Putamen (tissue), 1 donor: ENCODE results near the gene CYB5B.
A peak's percentile ranks its signal among the peaks of the same experiment; 100 is the strongest.

Experiments
- DNase-seq: peaks from one replicate; pipeline ENCODE4 v3.0.0-alpha.2; 2016; ENCODE audit warnings: low spot score

Gene CYB5B, protein sequence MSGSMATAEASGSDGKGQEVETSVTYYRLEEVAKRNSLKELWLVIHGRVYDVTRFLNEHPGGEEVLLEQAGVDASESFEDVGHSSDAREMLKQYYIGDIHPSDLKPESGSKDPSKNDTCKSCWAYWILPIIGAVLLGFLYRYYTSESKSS

GRCh38 chr16:69424053-69424934 lies at the start of gene CYB5B:
CYB5B (plus strand) TSS chr16:69424619; CDS start chr16:69424684, 65 bp downstream.
- peak; percentile 97 for DNase-seq

DNA sequence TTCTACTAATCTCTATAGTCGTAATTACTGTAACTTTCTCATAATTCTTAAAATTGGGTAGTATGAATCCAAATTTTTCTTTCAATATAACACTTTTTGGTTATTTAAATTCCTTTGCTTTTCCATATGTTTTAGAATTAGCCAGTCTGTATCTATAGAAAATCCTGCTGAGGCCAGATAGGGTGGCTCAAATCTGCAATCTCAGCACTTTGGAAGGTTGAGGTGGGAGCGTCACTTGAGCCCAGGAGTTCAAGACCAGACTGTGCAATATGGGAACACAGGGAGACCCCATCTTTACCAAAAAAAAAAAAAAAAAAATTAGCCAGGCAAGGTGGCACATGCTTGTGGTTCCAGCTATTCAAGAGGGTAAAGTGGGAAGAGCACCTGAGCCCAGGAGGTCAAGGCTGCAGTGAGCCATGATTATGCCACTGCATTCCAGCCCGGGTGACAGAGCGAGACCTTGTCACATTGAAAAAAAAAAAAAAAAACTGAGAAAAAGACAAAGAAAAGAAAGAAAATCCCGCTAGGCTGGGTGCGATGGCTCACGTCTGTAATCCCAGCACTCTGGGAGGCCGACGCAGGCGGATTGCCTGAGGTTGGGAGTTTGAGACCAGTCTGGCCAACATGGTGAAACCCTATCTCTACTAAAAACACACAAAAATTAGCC lies 47.9 kb upstream of the CYB5B start:
- DNase-seq, result no peak

DNA sequence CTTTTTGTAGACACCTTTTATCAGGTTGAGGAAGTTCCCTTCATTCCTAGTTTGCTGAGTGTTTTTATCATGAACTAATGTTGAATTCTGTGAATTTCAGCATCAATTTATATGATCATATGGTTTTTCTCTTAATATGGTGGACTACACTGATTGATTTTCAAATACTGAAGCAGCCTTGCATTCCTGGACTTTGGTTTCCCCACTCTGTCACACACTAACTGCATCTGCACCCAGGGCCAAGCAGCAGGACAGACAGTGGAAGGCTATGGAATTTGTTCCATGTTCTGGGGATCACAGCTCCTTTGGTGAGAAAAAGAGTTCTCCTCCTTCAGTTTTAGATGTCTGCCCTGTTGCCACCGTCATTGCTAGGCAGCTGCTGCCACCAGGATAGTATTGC lies 46.4 kb upstream of the CYB5B start:
- DNase-seq, result no peak

DNA sequence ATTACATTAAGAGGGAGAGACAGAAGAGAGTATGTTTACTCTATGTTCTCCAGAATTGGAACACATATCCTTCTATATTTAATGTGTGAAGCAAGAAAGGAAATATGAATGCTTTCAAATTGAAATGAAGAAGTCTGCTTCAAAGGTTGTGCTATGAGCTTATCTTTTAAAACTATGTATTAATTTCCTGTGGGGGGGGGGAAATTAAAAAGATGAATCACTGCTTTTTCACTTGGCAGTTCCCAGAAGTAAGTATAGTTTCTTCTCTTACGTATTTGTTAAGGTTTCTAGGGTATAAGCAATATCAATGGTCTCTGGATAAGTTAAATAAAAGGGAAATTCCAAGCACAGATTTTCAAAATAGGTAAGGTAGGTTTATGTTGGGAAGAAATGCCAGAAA lies 45.7 kb upstream of the CYB5B start:
- DNase-seq, result no peak

GRCh38 chr16:69381231-69381630 lies 43.2 kb upstream of the CYB5B start:
- no peak for DNase-seq

DNA sequence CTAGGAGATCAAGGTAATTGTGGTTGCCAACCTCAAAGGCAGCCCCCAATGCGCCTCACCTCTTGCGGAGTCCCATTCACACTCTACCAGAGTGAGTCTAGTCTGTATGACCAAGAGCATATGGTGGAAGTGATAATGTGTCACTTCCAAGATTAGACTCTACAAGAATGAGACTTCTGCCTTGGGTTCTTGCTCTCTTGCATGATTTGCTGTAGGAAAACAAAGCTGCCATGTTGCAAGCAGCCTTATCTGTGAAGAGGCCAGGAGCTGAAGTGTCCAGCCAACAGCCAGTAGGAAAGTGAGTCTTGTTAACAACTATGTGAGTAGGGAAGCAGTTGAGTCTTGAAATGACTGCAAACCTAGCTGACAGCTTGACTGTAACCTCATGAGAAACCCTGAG lies 42.0 kb upstream of the CYB5B start:
- no peak for DNase-seq

DNA sequence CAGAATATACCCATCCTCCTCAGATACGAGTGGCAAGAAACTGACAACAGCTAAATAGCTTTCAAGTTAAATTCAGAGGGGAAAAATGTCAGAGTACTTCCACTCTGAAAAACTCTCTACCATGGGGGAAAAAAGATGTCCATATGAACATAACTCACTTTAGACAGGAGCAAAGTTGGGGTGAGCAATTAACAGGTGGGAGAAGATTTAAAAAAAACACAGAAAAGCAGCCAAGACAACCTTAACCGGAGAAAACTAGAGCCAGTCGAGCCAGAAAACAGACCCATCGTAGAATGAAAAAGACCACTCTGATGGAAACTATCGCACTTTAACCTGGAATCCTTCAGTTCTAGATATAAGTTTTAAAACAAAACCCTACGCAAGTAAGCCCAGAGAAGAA lies 39.4 kb upstream of the CYB5B start:
- DNase-seq, result no peak

GRCh38 chr16:69386596-69386995 lies 37.8 kb upstream of the CYB5B start:
- no peak for DNase-seq

DNA sequence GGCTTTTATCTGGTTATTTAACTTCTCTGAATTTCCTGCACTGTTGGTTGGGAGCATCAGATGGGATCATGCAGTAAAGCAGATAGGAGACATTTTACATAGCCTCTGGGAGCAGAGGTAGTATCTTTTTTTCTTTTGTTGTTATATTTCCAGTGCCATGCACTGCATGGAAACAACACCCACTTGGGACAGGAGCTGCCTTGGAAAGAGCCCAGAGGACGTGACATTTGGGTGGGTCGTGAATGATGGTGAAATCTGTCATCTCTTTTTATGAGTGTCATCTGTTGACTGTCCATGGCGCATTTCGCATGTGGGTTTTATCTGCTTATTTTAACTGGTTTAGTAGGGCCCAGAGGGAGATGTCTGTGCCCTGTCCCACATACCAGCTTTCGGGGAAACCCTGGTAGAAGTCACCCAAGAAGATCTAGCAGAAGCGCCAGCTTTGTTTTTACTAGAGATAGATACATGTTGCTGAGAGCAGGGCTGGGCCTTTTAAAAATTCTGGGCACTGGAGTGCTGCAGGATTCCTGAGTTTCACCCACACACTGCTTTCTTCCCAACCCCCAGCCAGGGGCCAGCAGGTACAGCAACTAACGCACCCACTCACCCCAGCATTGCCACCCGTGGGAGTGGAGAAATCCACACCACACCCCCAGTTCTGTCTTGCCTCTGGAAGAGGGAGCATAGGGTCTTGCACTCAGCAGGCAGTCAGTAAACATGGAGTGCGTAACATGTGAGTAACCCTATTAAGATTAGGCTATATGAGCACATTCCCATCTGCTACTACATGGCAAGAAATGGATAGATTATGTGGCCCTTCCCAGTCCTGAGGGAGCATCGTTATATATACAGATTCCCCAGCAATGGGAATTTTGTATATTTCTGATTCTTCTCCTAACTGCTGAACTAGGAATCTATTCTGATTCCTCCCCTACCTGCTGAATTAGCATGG lies 30.2 kb upstream of the CYB5B start:
- peak; percentile 59 for DNase-seq

DNA sequence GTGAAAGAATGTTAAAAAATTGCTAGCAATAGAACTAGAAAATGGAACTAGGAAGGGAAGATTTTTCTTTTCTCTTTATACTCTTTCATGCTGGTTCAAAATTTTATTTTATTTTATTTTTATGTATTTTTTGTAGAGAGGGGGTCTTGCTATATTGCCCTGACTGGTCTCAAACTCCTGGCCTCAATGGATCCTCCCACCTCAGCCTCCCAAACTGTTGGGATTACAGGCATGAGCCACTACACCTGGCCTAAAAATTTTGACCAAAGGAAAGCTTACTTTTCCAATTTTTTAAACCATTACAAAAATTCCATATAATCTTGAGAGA lies 28.6 kb upstream of the CYB5B start:
- no peak for DNase-seq

- peak; percentile 81 for DNase-seq
Measured at GRCh38 chr16:69396187-69397061, 28.0 kb upstream of the CYB5B start.

DNA sequence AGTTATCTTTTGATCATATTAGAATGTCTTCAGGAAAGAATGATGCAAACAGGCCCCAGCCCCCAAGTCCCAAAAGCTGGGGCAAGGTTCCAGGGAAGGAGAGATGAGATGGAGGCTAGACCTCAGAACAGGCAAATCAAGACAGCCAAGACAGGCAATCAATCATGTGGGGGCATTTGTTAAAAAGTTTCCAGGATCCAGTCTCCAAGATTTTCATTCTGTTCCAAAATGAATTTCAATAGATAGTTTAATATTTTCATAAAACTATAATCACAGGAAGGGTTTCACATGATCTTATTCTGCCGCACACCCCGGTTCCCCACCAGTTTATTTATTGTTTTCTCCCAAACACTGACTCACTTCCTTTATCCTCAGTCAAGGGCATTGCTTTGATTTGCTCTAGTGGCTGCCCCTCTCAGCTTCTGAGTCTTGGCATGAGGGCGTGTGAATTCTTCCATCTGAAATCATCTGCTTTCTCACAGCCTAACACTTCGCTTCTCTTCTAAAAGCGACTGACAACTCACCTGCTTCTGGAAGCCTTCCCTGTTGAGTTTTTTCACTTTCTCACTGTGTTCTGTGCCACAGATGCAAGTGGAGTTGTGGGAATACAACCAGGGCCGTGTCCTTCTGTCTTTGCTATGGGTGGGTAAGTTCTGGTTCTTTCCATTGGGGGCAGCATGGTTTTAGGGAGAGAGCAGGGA lies 26.4 kb upstream of the CYB5B start:
- DNase-seq, result peak; percentile 80

DNA sequence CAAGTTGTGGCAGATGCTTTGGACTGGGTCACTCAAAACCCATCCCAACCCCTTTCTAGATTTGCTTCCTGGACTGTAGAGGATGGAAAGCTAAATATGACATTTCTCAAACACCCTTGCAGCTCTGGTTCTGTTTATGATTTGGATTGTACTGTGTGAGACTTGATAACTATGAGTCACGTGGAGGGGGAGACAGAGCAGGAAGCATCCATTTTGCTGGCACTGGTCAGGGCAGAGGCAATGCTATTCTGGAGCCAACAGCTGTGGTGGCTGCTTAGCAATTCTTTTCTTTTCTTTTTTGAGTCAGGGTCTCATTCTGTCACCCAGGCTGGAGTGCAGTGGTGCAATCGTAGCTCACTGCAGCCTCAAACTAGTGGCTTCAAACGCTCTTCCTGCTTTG lies 25.1 kb upstream of the CYB5B start:
- no peak for DNase-seq

- no peak for DNase-seq
Measured at GRCh38 chr16:69402439-69402838, 22.0 kb upstream of the CYB5B start.

DNA sequence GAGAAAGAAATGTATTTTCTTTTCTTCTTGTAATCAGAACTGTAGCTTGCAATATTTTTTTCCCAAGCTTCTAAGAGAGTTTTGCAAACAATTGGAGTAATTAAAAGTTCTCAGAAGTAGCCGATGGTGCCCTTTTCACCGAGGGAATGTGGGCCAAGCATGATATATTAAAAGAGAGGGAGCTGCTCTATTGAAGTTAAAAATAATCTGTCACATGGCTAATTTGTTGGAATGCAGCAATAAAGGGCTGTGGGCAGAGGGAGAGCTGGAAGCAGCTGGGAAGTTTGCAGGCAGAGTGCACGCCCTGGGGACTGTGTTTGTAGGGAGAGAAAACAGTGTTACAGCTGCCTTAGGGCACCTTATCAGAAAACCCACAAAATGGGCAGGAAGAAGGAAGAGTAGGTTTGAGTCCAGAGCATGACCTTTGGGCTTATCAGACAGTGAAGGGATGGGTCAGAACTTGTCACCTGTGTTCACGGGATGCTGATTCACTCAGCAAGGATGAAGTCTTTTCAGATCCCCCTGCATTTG lies 20.1 kb upstream of the CYB5B start:
- peak; percentile 46 for DNase-seq

DNA sequence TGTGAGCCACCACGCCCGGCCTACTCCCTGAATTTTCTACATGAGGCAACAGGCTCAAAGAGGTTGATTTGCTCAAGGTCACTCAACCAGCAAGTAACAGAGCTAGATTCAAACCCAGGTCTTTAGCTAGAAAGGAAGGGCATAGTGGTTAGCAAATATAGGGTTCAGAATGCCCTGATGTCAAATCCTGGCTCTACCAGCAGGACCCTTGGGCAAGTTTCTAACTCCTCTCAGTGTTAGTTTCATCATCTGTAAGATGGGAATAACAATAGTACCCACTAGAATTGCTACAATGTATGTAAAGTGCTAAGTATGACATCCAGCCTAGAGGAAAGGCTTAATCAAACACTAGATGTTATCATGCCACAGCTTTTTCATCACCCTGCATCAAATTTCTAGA lies 19.1 kb upstream of the CYB5B start:
- DNase-seq, result no peak

- DNase-seq, result no peak
Measured at GRCh38 chr16:69405757-69406156, 18.7 kb upstream of the CYB5B start.

DNA sequence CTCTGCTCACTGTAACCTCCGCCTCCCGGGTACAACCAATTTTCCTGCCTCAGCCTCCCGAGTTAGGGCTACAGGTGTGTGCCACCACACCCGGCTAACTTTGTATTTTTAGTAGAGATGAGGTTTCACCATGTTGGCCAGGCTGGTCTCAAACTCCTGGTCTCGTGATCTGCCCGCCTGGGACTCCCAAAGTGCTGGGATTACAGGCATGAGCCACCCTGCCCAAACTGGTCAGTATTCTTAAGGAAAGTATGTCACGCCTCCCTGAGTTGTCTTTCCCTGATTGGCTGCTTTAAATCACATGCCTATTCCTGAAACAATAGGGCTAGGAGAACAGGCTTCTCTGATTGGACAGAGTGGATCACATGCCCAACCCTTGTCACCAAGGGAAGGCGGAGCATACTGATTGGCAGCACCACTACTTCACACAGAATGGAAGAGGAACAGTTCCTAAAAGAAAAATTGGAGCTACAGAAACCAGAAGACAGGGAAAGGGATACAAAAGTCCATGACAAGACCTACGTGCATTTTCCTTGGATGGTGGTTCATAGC lies 17.6 kb upstream of the CYB5B start:
- DNase-seq, result no peak

- DNase-seq, result no peak
Measured at GRCh38 chr16:69407702-69408323, 16.6 kb upstream of the CYB5B start.
